ENCODE data around the gene BRMS1.
A peak's percentile ranks its signal among the peaks of the same experiment; 100 is the strongest.

The BRMS1 gene

DNA sequence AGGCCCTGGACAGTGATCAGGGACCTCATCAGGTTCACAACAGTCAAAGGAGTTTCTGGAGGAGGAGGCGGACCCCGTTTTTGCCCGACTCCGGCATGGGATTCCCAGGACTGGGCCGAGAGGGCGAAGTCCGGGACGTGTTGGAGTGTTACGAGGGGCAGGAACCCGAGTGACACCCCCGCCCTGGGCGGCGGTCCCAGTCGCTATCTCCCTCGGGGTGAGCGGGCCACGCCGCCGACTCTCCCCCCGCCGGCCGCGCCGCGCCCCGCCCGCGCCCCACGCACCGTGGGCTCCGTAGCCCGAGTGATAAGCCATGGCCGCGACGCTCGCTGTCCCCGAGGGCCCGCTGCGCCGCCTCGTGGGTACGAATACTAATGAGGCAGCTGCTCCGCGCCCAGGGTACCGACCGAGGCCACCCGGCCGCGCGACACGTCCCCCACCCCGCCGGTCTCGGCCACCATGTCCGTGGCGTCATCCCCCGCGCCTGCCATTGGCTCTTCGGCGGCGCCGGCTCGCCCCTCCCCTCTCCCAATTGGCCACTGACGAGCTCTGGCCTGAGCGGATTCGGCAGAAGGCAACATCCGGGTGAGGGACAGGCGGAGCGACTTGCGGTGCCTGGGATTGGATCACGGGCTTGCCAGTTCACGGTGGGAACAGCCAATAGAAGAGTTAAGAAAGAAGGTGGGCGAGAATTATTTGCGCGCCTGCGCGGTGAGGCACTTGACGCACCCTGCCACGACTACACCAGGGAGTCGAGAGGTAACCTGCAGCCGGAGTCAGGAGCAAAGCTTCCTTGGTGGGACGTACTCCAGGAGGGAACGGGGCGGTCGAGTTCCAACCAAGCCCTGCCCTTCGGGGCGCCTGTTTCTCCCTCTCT is 56.0 kb downstream of the BRMS1 start, which contains the start of gene YIF1A:
YIF1A (minus strand) TSS at position 473 of the 877 bp plus-strand sequence; CDS start at position 315, 158 bp downstream.
- peak within 1 kb of the TSS; percentile 77 for H3K27ac ChIP-seq
- peak; percentile 99 for DNase-seq (ENCODE audit: low read depth, low spot score)

DNA sequence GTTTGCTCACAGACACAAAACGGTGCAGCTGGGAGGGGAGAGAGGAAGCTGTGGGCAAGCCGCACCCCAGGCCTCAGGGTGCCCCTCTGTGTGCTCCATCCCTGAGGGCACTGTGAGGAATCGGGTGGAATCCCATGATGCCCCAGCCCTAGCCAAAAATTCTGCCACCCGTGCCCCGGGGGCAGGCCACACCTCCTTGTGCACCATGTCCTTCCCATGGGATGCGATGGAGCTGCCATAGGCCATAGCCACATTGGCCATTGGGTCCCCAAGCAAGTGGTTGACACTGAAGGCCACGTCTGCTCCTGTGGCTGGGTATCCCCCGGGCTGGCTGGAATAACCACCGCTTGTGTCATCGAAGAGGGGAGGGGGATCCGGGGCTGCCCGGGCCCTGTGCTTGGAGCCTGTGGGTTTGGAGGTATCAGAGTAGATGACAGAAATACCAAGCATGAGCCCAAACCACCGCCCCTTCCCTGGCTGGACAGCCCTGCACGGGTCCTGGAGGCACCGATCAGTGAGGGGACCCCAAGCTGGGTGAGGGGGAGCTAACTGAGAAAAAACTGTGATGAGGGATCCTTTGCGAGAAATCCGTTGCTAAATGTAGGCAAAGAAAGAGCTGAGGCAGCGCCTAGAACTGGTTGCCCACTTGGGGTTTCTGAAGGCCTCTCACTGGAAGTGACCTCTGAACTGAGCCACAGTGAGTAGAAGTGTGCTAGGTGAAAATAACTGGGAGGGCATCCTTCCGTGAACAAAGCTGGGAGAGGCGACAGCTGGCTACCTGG is 56.8 kb downstream of the BRMS1 start:
- H3K27ac ChIP-seq: peak overlapping the region; percentile 77

More for the DNA sequence above, 56.8 kb downstream of the BRMS1 start:
- no peak for DNase-seq (ENCODE audit: low read depth, low spot score)
